ENCODE measurements around the gene CYTH2. TPM values are rescaled to one million over a fixed set of nuclear protein-coding genes. Genes with fewer than 3 reads are reported as not detected.

The CYTH2 gene
- total RNA-seq, 2 donors from 2014 or later: 76.1 to 94.2 TPM

DNA sequence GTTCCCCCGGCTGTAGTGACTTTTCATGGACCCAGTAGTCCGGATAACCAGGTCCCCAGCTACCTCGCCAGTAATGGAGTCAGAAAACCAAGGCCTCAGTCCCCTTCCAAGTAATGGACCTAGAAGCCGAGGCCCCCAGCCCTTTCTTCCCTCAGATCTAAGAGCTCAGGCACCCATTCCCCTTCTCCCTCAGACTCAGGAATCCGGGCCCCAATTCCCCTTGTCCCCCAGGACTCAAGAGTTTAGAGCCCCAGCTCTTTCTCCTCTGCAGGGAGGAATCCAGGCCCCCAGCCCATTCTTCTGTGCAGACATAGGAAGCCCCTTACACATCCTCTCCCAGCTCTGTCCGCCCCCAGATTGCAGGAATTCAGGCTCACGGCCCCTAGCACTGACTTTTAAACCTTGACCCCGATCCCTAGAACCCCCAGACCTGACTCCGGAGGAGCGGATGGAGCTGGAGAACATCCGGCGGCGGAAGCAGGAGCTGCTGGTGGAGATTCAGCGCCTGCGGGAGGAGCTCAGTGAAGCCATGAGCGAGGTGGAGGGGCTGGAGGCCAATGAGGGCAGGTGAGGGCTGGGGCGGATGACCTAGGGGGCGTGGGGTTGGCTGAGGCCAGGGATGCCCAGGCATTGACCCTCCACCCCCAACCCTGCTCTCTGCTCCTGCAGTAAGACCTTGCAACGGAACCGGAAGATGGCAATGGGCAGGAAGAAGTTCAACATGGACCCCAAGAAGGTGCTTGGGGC, 938 bp downstream of the CYTH2 start:
- Histone ChIP-seq H3K27me3 (no peaks in the 10 kb centered on the region), H3K36me3 (replicated peaks in 1 of 2; ENCODE audit: insufficient read depth in 1 of 2, low read depth in 2 of 2) (peaks cover 2 to 19% of the 10 kb centered on the region in 2 donors), H3K4me3 (peak overlapping the region; percentile 52 to 91), H3K9me3 (no peaks in the 10 kb centered on the region), H3K27ac (peak overlapping the region; percentile 86 to 95 (median 92)), H3K4me1 (peaks cover 25% of the 10 kb centered on the region)
- DNase-seq: no peak
- 38 to 46% methylated on average over 9 to 20 of the region's 20 CpGs for WGBS, 2 donors
- intact Hi-C loops (cut with DNase I): no loop called here
- ATAC-seq: no peak
- TF ChIP-seq POLR2A (IDR thresholded peaks at IDR 0.05): no peak
- TF ChIP-seq, protein P1, sequence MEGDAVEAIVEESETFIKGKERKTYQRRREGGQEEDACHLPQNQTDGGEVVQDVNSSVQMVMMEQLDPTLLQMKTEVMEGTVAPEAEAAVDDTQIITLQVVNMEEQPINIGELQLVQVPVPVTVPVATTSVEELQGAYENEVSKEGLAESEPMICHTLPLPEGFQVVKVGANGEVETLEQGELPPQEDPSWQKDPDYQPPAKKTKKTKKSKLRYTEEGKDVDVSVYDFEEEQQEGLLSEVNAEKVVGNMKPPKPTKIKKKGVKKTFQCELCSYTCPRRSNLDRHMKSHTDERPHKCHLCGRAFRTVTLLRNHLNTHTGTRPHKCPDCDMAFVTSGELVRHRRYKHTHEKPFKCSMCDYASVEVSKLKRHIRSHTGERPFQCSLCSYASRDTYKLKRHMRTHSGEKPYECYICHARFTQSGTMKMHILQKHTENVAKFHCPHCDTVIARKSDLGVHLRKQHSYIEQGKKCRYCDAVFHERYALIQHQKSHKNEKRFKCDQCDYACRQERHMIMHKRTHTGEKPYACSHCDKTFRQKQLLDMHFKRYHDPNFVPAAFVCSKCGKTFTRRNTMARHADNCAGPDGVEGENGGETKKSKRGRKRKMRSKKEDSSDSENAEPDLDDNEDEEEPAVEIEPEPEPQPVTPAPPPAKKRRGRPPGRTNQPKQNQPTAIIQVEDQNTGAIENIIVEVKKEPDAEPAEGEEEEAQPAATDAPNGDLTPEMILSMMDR (IDR thresholded peaks at IDR 0.05): no peak

DNA sequence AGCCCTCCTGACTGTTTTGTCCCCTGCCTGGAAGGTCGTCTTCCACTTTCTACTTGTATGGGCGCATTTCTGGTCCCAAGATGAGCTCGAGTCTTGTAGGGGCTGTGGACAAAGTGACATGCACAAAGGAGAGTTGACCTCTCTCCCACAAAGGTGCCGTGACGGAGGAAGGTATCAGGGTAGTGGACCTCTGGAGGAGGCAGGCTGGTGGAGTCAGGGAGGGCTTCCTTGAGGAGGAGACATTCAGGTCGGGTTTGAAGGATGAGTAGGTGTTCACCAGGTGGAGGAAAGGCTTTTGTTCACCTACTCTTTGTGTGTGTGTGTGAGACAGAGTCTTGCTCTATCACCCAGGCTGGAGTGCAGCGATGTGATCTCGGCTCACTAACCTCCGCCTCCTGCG, 1.7 kb downstream of the CYTH2 start:
- Histone ChIP-seq H3K27ac (no peak overlapping the region), H3K27me3 (no peaks in the 10 kb centered on the region), H3K4me1 (peaks cover 25% of the 10 kb centered on the region), H3K36me3 (replicated peaks in 1 of 2; ENCODE audit: insufficient read depth in 1 of 2, low read depth in 2 of 2) (peaks cover 8 to 21% of the 10 kb centered on the region in 2 donors), H3K4me3 (no peak overlapping the region), H3K9me3 (no peaks in the 10 kb centered on the region)
- WGBS, 2 donors: 87 to 92% methylated on average over 9 to 10 of the region's 10 CpGs
- TF ChIP-seq, protein P1 (IDR thresholded peaks at IDR 0.05): no peak
- no peak for TF ChIP-seq POLR2A (IDR thresholded peaks at IDR 0.05)
- ATAC-seq: no peak
- intact Hi-C loops (cut with DNase I): no loop called here
- DNase-seq: no peak

DNA sequence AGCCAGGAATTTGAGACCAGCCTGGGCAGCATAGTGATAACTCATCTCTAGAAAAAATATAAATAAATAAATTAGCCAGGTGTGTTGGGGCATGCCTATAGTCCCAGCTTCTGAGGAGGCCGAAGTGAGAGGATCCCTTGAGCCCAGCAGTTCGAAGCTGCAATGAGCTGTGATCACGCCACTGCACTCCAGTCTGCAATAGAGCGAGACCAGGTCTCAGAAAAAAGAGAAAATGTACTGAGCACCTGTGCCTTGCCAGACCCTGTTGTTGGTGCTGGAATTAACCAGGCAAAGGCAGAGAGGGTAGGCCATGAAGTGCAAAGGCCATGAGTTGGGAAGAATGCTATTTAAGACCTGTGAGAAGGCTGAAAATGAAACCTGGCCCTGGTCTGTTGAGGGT, 2.7 kb downstream of the CYTH2 start:
- H3K27ac ChIP-seq: no peak overlapping the region
- intact Hi-C loops (cut with DNase I): no loop called here
- H3K36me3 ChIP-seq (replicated peaks in 1 of 2; ENCODE audit: insufficient read depth in 1 of 2, low read depth in 2 of 2): peaks cover 8 to 26% of the 10 kb centered on the region in 2 donors
- 87 to 91% methylated on average over 4 of the region's 4 CpGs for WGBS, 2 donors
- no peaks in the 10 kb centered on the region for H3K27me3 ChIP-seq
- DNase-seq (no peak), ATAC-seq (no peak)
- TF ChIP-seq, protein P1 (IDR thresholded peaks at IDR 0.05): no peak
- TF ChIP-seq POLR2A (IDR thresholded peaks at IDR 0.05): no peak
- H3K4me1 ChIP-seq: peaks cover 25% of the 10 kb centered on the region
- H3K4me3 ChIP-seq: no peak overlapping the region
- H3K9me3 ChIP-seq: no peaks in the 10 kb centered on the region

DNA sequence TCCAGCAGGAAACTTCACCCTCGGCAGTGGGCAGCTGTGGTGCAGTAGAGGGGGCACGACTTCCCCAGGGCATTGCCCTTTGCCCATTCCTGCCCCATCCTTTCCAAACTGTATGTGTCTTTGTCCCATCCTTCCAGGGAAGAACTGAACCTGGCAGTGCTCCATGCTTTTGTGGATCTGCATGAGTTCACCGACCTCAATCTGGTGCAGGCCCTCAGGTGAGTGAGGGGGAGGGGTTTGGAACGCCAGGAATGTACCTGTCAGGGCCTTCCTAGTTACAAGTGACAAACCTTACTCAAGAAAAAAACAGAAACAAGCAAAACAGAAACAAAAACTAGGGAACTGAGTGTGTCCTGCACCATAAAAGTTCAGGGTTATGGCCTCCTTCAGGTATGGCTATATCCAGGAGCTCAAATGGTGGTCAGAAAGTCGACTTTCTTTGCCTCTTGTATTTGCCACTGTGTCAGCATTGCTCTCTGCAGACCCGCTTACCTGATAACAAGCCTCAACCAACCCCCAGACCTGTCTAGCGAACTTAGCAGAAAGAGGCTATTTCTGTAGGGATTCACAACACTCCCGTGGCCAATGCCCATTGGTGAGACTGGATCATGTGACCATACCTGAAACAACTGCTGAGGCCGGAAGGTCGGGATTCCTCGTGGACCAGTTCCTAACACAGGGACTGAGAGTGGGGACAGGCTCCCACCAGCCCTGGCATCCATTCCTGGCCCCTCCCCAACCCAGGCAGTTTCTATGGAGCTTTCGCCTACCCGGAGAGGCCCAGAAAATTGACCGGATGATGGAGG, 4.2 kb downstream of the CYTH2 start:
- H3K4me1 ChIP-seq: peaks cover 23% of the 10 kb centered on the region
- no peak overlapping the region for H3K27ac ChIP-seq
- TF ChIP-seq, protein P1 (IDR thresholded peaks at IDR 0.05): no peak
- intact Hi-C loops (cut with DNase I): no loop called here
- peaks cover 14 to 29% of the 10 kb centered on the region in 2 donors for H3K36me3 ChIP-seq (replicated peaks in 1 of 2; ENCODE audit: insufficient read depth in 1 of 2, low read depth in 2 of 2)
- no peaks in the 10 kb centered on the region for H3K27me3 ChIP-seq
- ATAC-seq (no peak), DNase-seq (peak in 2 of 4 donors; percentile 41 to 54)
- WGBS, 2 donors: 74 to 86% methylated on average over 4 to 14 of the region's 14 CpGs
- no peaks in the 10 kb centered on the region for H3K9me3 ChIP-seq
- H3K4me3 ChIP-seq: no peak overlapping the region
